ENCODE results near the gene ACAP3.

- TF ChIP-seq ZNF263 (CRISPR knock-in tag; IDR thresholded peaks at IDR 0.05; ENCODE audit: low read depth) (no peak), CTCF (IDR thresholded peaks at IDR 0.05) (no peak), NR2C2 (CRISPR knock-in tag; IDR thresholded peaks at IDR 0.05) (no peak), ZBTB21 (CRISPR knock-in tag; IDR thresholded peaks at IDR 0.05; ENCODE audit: borderline replicate concordance) (no peak), ATF1 (CRISPR knock-in tag; IDR thresholded peaks at IDR 0.05) (no peak), TEAD1 (CRISPR knock-in tag; IDR thresholded peaks at IDR 0.05) (no peak), FOXP1 (CRISPR knock-in tag; IDR thresholded peaks at IDR 0.05; ENCODE audit: borderline replicate concordance) (no peak), ZNF121 (CRISPR knock-in tag; IDR thresholded peaks at IDR 0.05) (no peak), PRDM15 (CRISPR knock-in tag; IDR thresholded peaks at IDR 0.05) (no peak), SOX15 (CRISPR knock-in tag; IDR thresholded peaks at IDR 0.05) (no peak), NFE2L1 (CRISPR knock-in tag; IDR thresholded peaks at IDR 0.05) (no peak), CREB1 (CRISPR knock-in tag; IDR thresholded peaks at IDR 0.05) (no peak)
These were observed 9.7 kb upstream of the ACAP3 start for GRCh38 chr1:1317420-1317819.

Measured in WTC11 (cell line).